Sigmoid colon (tissue), 4 donors: ENCODE data around the gene CAMKK2.

Experiments used
- CTCF ChIP-seq, 4 experiments: fragments of 450-650 bp in 3 of 4; fragments of 200-600 bp in 1 of 4; IDR thresholded peaks; one replicate each; pipeline ENCODE4 v1.5.1; 2016 to 2019; ENCODE audit warnings: antibody characterized with exemption in 4 of 4, mild to moderate bottlenecking in 3 of 4, moderate library complexity in 2 of 4
- EP300 ChIP-seq, 4 donors: sonication (generic); formaldehyde crosslinking; IDR thresholded peaks; one replicate each; pipeline ENCODE4 v1.6.1; 2017; ENCODE audit warnings: antibody characterized with exemption in 4 of 4
- POLR2A ChIP-seq, 2 donors: fragments of 450-650 bp; IDR thresholded peaks; one replicate each; pipeline ENCODE4 v1.6.1; 2016; ENCODE audit warnings: antibody characterized with exemption in 2 of 2, mild to moderate bottlenecking in 2 of 2, moderate library complexity in 2 of 2
- POLR2AphosphoS5 ChIP-seq, 4 donors: sonication (generic); formaldehyde crosslinking; IDR thresholded peaks; one replicate each; pipeline ENCODE4 v1.6.1; 2017; ENCODE audit warnings: antibody characterized with exemption in 4 of 4

- TF ChIP-seq POLR2AphosphoS5 (IDR thresholded peaks at IDR 0.05): no peak
- TF ChIP-seq CTCF (IDR thresholded peaks at IDR 0.05): no peak
- TF ChIP-seq POLR2A (IDR thresholded peaks at IDR 0.05): no peak
- no peak for TF ChIP-seq EP300 (IDR thresholded peaks at IDR 0.05)
Observed at GRCh38 chr12:121246893-121247557, 49.5 kb downstream of the CAMKK2 start.
